Panc1 (cell line): ENCODE measurements around the gene SPRR2E. TPM values are rescaled to one million over a fixed set of nuclear protein-coding genes. Genes with fewer than 3 reads are reported as not detected.
"Not testable (repeated sequence)": the region's sequence is repeated elsewhere in the genome, so short reads cannot be mapped to it uniquely, and the experiment has no call there.

Experiments used
- ATAC-seq: fragments of 200-7000 bp; cut with Tn5 transposase; 2 replicates; pipeline ENCODE4 v1.9.1; 2020; ENCODE audit warnings: mild to moderate bottlenecking, moderate library complexity
- BruUV-seq: library from RNA; stranded (reverse); fragments of 400-500 nt; replicated peaks from 2 replicates; lab custom pipeline; 2021; lab: Mats Ljungman, UMichigan
- CTCF ChIA-PET: fragments of 300-600 bp; sonication (Branson Sonifier 250); formaldehyde crosslinking; loops from one replicate; lab custom pipeline; 2022; ENCODE audit warnings: antibody characterized with exemption; lab: Charles Lee
- POLR2A ChIA-PET: fragments of 300-600 bp; sonication (Branson Sonifier 250); formaldehyde crosslinking; loops from one replicate; lab custom pipeline; 2022; ENCODE audit warnings: antibody characterized with exemption; lab: Charles Lee
- DNase-seq: peaks from one replicate; pipeline ENCODE4 v3.0.0-alpha.2; 2010; ENCODE audit warnings: low read depth, low spot score
- H3K27ac ChIP-seq: 2 replicates; pipeline ENCODE4 v1.5.1; 2011; ENCODE audit warnings: mild to moderate bottlenecking, low read length, inconsistent platforms
- H3K27me3 ChIP-seq: fragments of 200-500 bp; sonication (Bioruptor generic); 2 replicates; pipeline ENCODE4 v1.6.0; 2014; ENCODE audit warnings: low read length, inconsistent platforms; ENCODE audit not compliant: control insufficient read depth, insufficient read depth
- H3K36me3 ChIP-seq: fragments of 200-500 bp; sonication (Bioruptor generic); 2 replicates; pipeline ENCODE4 v1.5.1; 2014; ENCODE audit warnings: inconsistent platforms, mild to moderate bottlenecking, low read length, moderate library complexity; ENCODE audit not compliant: control insufficient read depth, insufficient read depth
- H3K4me1 ChIP-seq: 2 replicates; pipeline ENCODE4 v1.5.1; 2011; ENCODE audit warnings: inconsistent platforms, mild to moderate bottlenecking, low read length, moderate library complexity; ENCODE audit not compliant: control insufficient read depth, insufficient read depth
- H3K4me3 ChIP-seq, 2 experiments: 2 replicates each; pipeline ENCODE4 v1.5.1; 2011 to 2012; ENCODE audit warnings: low read depth in 2 of 2, low read length in 2 of 2, mild to moderate bottlenecking in 2 of 2, inconsistent platforms in 1 of 2, moderate library complexity in 1 of 2
- H3K9me3 ChIP-seq: fragments of 200-500 bp; sonication (Bioruptor generic); 2 replicates; pipeline ENCODE4 v1.5.1; 2014; ENCODE audit warnings: low read depth, mild to moderate bottlenecking, inconsistent platforms, low read length, moderate library complexity; ENCODE audit not compliant: control insufficient read depth, insufficient read depth
- CTCF ChIP-seq: fragments of 450-650 bp; IDR thresholded peaks from 2 replicates; pipeline ENCODE4 v1.5.1; 2017; ENCODE audit warnings: mild to moderate bottlenecking
- POLR2AphosphoS5 ChIP-seq: IDR thresholded peaks from 2 replicates; pipeline ENCODE4 v1.6.1; 2012; ENCODE audit warnings: mild to moderate bottlenecking, low read depth, low read length, moderate library complexity
- SIN3A ChIP-seq: IDR thresholded peaks from 2 replicates; pipeline ENCODE4 v1.6.1; 2012; ENCODE audit warnings: low read depth, mild to moderate bottlenecking, low read length, moderate library complexity, borderline replicate concordance; ENCODE audit not compliant: insufficient read depth
- TCF7L2 ChIP-seq: IDR thresholded peaks from 2 replicates; pipeline ENCODE4 v1.6.1; 2011; ENCODE audit warnings: mild to moderate bottlenecking, low read depth, low read length, inconsistent platforms
- in situ Hi-C: cut with HindIII; loops from 2 replicates; pipeline ENCODE4 v1.10.0; 2016; ENCODE audit warnings: low sequenced_read_pairs, low pct_unique_long_range_greater_than_20kb
- intact Hi-C: fragments of 100-400 bp; cut with micrococcal nuclease; formaldehyde crosslinking; loops from one replicate; pipeline ENCODE4 v1.10.0; 2022; ENCODE audit not compliant: unreplicated experiment
- total RNA-seq: library from RNA; stranded (reverse); gene quantifications from one replicate; pipeline ENCODE4 v1.2.1, GENCODE V29; 2021; ENCODE audit not compliant: unreplicated experiment
- TF ChIP-seq, protein P1 (sequence below), 2 experiments: IDR thresholded peaks; 2 replicates each; pipeline ENCODE4 v1.6.1; 2011 to 2012; ENCODE audit warnings: low read depth in 2 of 2, control low read depth in 1 of 2, low read length in 1 of 2, mild to moderate bottlenecking in 1 of 2, moderate library complexity in 1 of 2; ENCODE audit not compliant: insufficient read depth in 1 of 2

SPRR2E gene
- total RNA-seq, 1 experiment from 2014 or later = not detected

DNA sequence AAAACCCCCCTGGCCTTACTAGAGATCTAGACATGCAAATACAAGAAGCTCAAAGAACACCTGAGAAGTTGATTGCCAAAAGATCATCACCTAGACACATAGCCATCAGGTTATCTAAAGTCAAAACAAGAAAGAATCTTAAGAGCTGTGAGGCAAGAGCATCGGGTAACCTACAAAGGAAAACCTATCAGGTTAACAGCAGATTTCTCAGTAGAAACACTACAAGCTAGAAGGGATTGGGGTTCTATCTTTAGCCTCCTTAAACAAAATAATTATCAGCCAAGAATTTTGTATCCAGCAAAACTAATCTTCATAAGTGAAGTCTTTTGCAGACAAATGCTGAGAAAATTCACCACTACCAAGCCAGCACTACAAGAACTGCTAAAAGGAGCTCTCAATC, 31.2 kb upstream of the SPRR2E start:
- ChIA-PET CTCF (interaction anchor here (0.6 kb wide), 1 partner anchor 67 kb away, joined by 3 read pairs; no protein-coding TSS in a partner anchor), POLR2A (no interaction called here)
- intact Hi-C loops = no loop called here
- Histone ChIP-seq H3K27ac (no peak overlapping the region), H3K36me3 (no peaks in the 10 kb centered on the region), H3K4me3 (no peak overlapping the region), H3K4me1 (no peaks in the 10 kb centered on the region), H3K9me3 (no peaks in the 10 kb centered on the region), H3K27me3 (no peaks in the 10 kb centered on the region)
- BruUV-seq = no TSS peak
- no peak for DNase-seq
- no peak for ATAC-seq
- in situ Hi-C loops = no loop called here
- TF ChIP-seq, protein P1, sequence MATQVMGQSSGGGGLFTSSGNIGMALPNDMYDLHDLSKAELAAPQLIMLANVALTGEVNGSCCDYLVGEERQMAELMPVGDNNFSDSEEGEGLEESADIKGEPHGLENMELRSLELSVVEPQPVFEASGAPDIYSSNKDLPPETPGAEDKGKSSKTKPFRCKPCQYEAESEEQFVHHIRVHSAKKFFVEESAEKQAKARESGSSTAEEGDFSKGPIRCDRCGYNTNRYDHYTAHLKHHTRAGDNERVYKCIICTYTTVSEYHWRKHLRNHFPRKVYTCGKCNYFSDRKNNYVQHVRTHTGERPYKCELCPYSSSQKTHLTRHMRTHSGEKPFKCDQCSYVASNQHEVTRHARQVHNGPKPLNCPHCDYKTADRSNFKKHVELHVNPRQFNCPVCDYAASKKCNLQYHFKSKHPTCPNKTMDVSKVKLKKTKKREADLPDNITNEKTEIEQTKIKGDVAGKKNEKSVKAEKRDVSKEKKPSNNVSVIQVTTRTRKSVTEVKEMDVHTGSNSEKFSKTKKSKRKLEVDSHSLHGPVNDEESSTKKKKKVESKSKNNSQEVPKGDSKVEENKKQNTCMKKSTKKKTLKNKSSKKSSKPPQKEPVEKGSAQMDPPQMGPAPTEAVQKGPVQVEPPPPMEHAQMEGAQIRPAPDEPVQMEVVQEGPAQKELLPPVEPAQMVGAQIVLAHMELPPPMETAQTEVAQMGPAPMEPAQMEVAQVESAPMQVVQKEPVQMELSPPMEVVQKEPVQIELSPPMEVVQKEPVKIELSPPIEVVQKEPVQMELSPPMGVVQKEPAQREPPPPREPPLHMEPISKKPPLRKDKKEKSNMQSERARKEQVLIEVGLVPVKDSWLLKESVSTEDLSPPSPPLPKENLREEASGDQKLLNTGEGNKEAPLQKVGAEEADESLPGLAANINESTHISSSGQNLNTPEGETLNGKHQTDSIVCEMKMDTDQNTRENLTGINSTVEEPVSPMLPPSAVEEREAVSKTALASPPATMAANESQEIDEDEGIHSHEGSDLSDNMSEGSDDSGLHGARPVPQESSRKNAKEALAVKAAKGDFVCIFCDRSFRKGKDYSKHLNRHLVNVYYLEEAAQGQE (IDR thresholded peaks at IDR 0.05; ENCODE audit: insufficient read depth in 1 of 2, low read depth in 2 of 2, low read length in 1 of 2) = no peak
- TF ChIP-seq POLR2AphosphoS5 = no peak
- no peak for TF ChIP-seq SIN3A
- no peak for TF ChIP-seq TCF7L2
- no peak for TF ChIP-seq CTCF

- H3K27ac ChIP-seq, DNase-seq, intact Hi-C loops, in situ Hi-C loops, H3K4me3 ChIP-seq, ATAC-seq, BruUV-seq, POLR2A ChIA-PET, H3K4me1 ChIP-seq, H3K27me3 ChIP-seq, H3K9me3 ChIP-seq, CTCF ChIA-PET, H3K36me3 ChIP-seq: not testable (repeated sequence)
Observed at GRCh38 chr1:153123793-153124192, 29.5 kb upstream of the SPRR2E start.

GRCh38 chr1:153122831-153123421, 28.6 kb upstream of the SPRR2E start:
- Histone ChIP-seq H3K27me3 (no peaks in the 10 kb centered on the region), H3K9me3 (no peaks in the 10 kb centered on the region), H3K27ac (no peak overlapping the region), H3K4me3 (no peak overlapping the region), H3K36me3 (no peaks in the 10 kb centered on the region), H3K4me1 (no peaks in the 10 kb centered on the region)
- POLR2A ChIA-PET = interaction anchor here (0.7 kb wide), 1 partner anchor 97 kb away, joined by 3 read pairs; no protein-coding TSS in a partner anchor
- DNase-seq = no peak
- CTCF ChIA-PET = no interaction called here
- no TSS peak for BruUV-seq
- intact Hi-C loops (no loop called here), in situ Hi-C loops (no loop called here)
- TF ChIP-seq SIN3A = no peak
- TF ChIP-seq CTCF = no peak
- no peak for TF ChIP-seq TCF7L2
- TF ChIP-seq POLR2AphosphoS5 = no peak
- TF ChIP-seq, protein P1 (IDR thresholded peaks at IDR 0.05; ENCODE audit: insufficient read depth in 1 of 2, low read depth in 2 of 2, low read length in 1 of 2) = no peak
- ATAC-seq = peak; percentile 72
